HEK293 (cell line): ENCODE data around the gene CHEK2.
"Not testable (repeated sequence)": the region's sequence is repeated elsewhere in the genome, so short reads cannot be mapped to it uniquely, and the experiment has no call there.

Experiments used
- CTCF ChIA-PET: fragments of 350-600 bp; formaldehyde crosslinking; extraction: SDS; loops from one replicate; lab custom pipeline; 2021; ENCODE audit warnings: antibody characterized with exemption; lab: Yijun Ruan, JAX
- POLR2A ChIA-PET: fragments of 300-600 bp; formaldehyde crosslinking; extraction: SDS; loops from one replicate; lab custom pipeline; 2020; ENCODE audit warnings: antibody characterized with exemption, inconsistent platforms; lab: Yijun Ruan, JAX
- H3K27ac ChIP-seq: fragments of 200-500 bp; sonication (Bioruptor generic); 2 replicates; pipeline ENCODE4 v1.5.1; 2014; ENCODE audit warnings: low read depth, low read length, control low read depth, inconsistent platforms; ENCODE audit errors: extremely low read depth
- H3K36me3 ChIP-seq, 2 experiments: fragments of 200-500 bp in 1 of 2; sonication (Bioruptor generic) in 1 of 2; 1 replicate in 1 of 2; 2 replicates in 1 of 2; pipeline ENCODE4 v1.5.1; 2014 to 2017; ENCODE audit warnings: inconsistent platforms in 2 of 2, low read length in 2 of 2; ENCODE audit not compliant: control insufficient read depth in 2 of 2, insufficient read depth in 1 of 2
- H3K4me1 ChIP-seq: fragments of 200-500 bp; sonication (Bioruptor generic); 2 replicates; pipeline ENCODE4 v1.5.1; 2014; ENCODE audit warnings: mild to moderate bottlenecking, low read length, inconsistent platforms; ENCODE audit not compliant: control insufficient read depth, insufficient read depth
- H3K4me3 ChIP-seq: 2 replicates; pipeline ENCODE4 v1.5.1; 2011; ENCODE audit warnings: low read depth, mild to moderate bottlenecking, control low read depth, low read length, moderate library complexity
- H3K9me3 ChIP-seq: fragments of 200-500 bp; sonication (Bioruptor generic); 2 replicates; pipeline ENCODE4 v1.5.1; 2014; ENCODE audit warnings: low read depth, low read length, inconsistent platforms; ENCODE audit not compliant: control insufficient read depth, insufficient read depth
- GLIS1 ChIP-seq: fragments of 450-650 bp; formaldehyde crosslinking; IDR thresholded peaks from 2 replicates; pipeline ENCODE4 v1.5.1; 2016; ENCODE audit warnings: missing biosample characterization, missing genetic modification characterization
- INSM2 ChIP-seq: fragments of 450-650 bp; formaldehyde crosslinking; IDR thresholded peaks from 2 replicates; pipeline ENCODE4 v1.5.1; 2016; ENCODE audit warnings: missing biosample characterization, missing genetic modification characterization
- PRDM1 ChIP-seq: fragments of 450-650 bp; formaldehyde crosslinking; IDR thresholded peaks from 2 replicates; pipeline ENCODE4; 2016; ENCODE audit warnings: missing biosample characterization, missing genetic modification characterization
- PRDM4 ChIP-seq: fragments of 450-650 bp; formaldehyde crosslinking; IDR thresholded peaks from 2 replicates; pipeline ENCODE4 v1.5.1; 2017; ENCODE audit warnings: missing biosample characterization, missing genetic modification characterization
- PRDM6 ChIP-seq: fragments of 450-650 bp; formaldehyde crosslinking; IDR thresholded peaks from 2 replicates; pipeline ENCODE4 v1.5.1; 2017; ENCODE audit warnings: missing biosample characterization, missing genetic modification characterization
- SCRT2 ChIP-seq: fragments of 450-650 bp; formaldehyde crosslinking; IDR thresholded peaks from 2 replicates; pipeline ENCODE4 v1.5.1; 2016; ENCODE audit warnings: missing biosample characterization, missing genetic modification characterization
- SETDB1 ChIP-seq: IDR thresholded peaks from one replicate; pipeline ENCODE4 v1.6.1; 2017; ENCODE audit warnings: mild to moderate bottlenecking, low read length, moderate library complexity, mixed read lengths; ENCODE audit not compliant: insufficient read length
- SP7 ChIP-seq: fragments of 450-650 bp; formaldehyde crosslinking; IDR thresholded peaks from 2 replicates; pipeline ENCODE4 v1.5.1; 2016; ENCODE audit warnings: missing biosample characterization, missing genetic modification characterization
- TCF7L2 ChIP-seq: IDR thresholded peaks from 2 replicates; pipeline ENCODE4 v1.6.1; 2011; ENCODE audit warnings: low read depth, mild to moderate bottlenecking, inconsistent platforms, low read length, moderate library complexity, borderline replicate concordance
- WT1 ChIP-seq: fragments of 450-650 bp; formaldehyde crosslinking; IDR thresholded peaks from 2 replicates; pipeline ENCODE4 v1.5.1; 2016; ENCODE audit warnings: missing biosample characterization, missing genetic modification characterization
- ZBTB1 ChIP-seq: fragments of 450-650 bp; formaldehyde crosslinking; IDR thresholded peaks from 2 replicates; pipeline ENCODE4 v1.5.1; 2016; ENCODE audit warnings: missing biosample characterization, missing genetic modification characterization
- ZNF155 ChIP-seq: fragments of 450-650 bp; formaldehyde crosslinking; IDR thresholded peaks from 2 replicates; pipeline ENCODE4 v1.5.1; 2016; ENCODE audit warnings: missing biosample characterization, missing genetic modification characterization
- ZNF169 ChIP-seq: fragments of 450-650 bp; formaldehyde crosslinking; IDR thresholded peaks from 2 replicates; pipeline ENCODE4 v1.5.1; 2016; ENCODE audit warnings: missing biosample characterization, missing genetic modification characterization
- ZNF175 ChIP-seq: fragments of 450-650 bp; formaldehyde crosslinking; IDR thresholded peaks from 2 replicates; pipeline ENCODE4 v1.5.1; 2016; ENCODE audit warnings: missing biosample characterization, missing genetic modification characterization
- ZNF2 ChIP-seq: fragments of 450-650 bp; formaldehyde crosslinking; IDR thresholded peaks from 2 replicates; pipeline ENCODE4 v1.5.1; 2016; ENCODE audit warnings: missing biosample characterization, missing genetic modification characterization
- ZNF202 ChIP-seq: fragments of 450-650 bp; formaldehyde crosslinking; IDR thresholded peaks from 2 replicates; pipeline ENCODE4 v1.5.1; 2016; ENCODE audit warnings: missing biosample characterization, missing genetic modification characterization, borderline replicate concordance
- ZNF292 ChIP-seq: fragments of 450-650 bp; formaldehyde crosslinking; IDR thresholded peaks from 2 replicates; pipeline ENCODE4 v1.5.1; 2016; ENCODE audit warnings: low read depth, missing biosample characterization, missing genetic modification characterization, borderline replicate concordance
- ZNF341 ChIP-seq: fragments of 450-650 bp; formaldehyde crosslinking; IDR thresholded peaks from 2 replicates; pipeline ENCODE4; 2016; ENCODE audit warnings: low read depth, missing biosample characterization, missing genetic modification characterization
- ZNF366 ChIP-seq: fragments of 450-650 bp; formaldehyde crosslinking; conservative IDR thresholded peaks from 2 replicates; pipeline ENCODE4 v1.5.1; 2016; ENCODE audit warnings: missing biosample characterization, missing genetic modification characterization
- ZNF433 ChIP-seq: fragments of 450-650 bp; formaldehyde crosslinking; IDR thresholded peaks from 2 replicates; pipeline ENCODE4 v1.5.1; 2016; ENCODE audit warnings: missing biosample characterization, missing genetic modification characterization, low read depth
- ZNF473 ChIP-seq: fragments of 450-650 bp; formaldehyde crosslinking; IDR thresholded peaks from 2 replicates; pipeline ENCODE4 v1.5.1; 2017; ENCODE audit warnings: missing biosample characterization, missing genetic modification characterization
- ZNF571 ChIP-seq: fragments of 450-650 bp; formaldehyde crosslinking; IDR thresholded peaks from 2 replicates; pipeline ENCODE4 v1.5.0; 2017; ENCODE audit warnings: missing biosample characterization, missing genetic modification characterization
- ZNF596 ChIP-seq: fragments of 450-650 bp; IDR thresholded peaks from 2 replicates; pipeline ENCODE4 v1.5.0; 2018; ENCODE audit warnings: missing biosample characterization, mild to moderate bottlenecking, missing genetic modification characterization, moderate library complexity
- ZNF629 ChIP-seq: fragments of 450-650 bp; formaldehyde crosslinking; IDR thresholded peaks from 2 replicates; pipeline ENCODE4 v1.5.1; 2017; ENCODE audit warnings: missing biosample characterization, missing genetic modification characterization
- ZNF664 ChIP-seq: fragments of 450-650 bp; formaldehyde crosslinking; IDR thresholded peaks from 2 replicates; pipeline ENCODE4 v1.5.1; 2016; ENCODE audit warnings: missing biosample characterization, missing genetic modification characterization
- ZNF777 ChIP-seq: fragments of 450-650 bp; formaldehyde crosslinking; IDR thresholded peaks from 2 replicates; pipeline ENCODE4 v1.5.1; 2017; ENCODE audit warnings: missing biosample characterization, missing genetic modification characterization, borderline replicate concordance
- ZSCAN30 ChIP-seq: fragments of 450-650 bp; IDR thresholded peaks from 2 replicates; pipeline ENCODE4 v1.5.1; 2018; ENCODE audit warnings: missing biosample characterization, mild to moderate bottlenecking, missing genetic modification characterization, moderate library complexity
- ZSCAN4 ChIP-seq: fragments of 450-650 bp; formaldehyde crosslinking; IDR thresholded peaks from 2 replicates; pipeline ENCODE4 v1.5.1; 2017; ENCODE audit warnings: missing biosample characterization, missing genetic modification characterization

The CHEK2 gene

GRCh38 chr22:28759861-28760560, 18.4 kb upstream of the CHEK2 start:
- Histone ChIP-seq H3K36me3 (no peaks in the 10 kb centered on the region; a peak in 1 of 3 replicates), H3K27ac (no peak overlapping the region; the same call in 1 of the 2 replicates), H3K4me3 (no peak overlapping the region), H3K9me3 (no peaks in the 10 kb centered on the region), H3K4me1 (peaks cover 10% of the 10 kb centered on the region)
- TF ChIP-seq ZNF2 (tag by site-specific recombination) (no peak), ZNF341 (no peak), ZNF202 (tag by site-specific recombination) (no peak), ZNF433 (no peak), SP7 (peak; percentile 98), ZNF629 (0 out of 2 replicates have a peak, but pooled peaks have one; percentile 11), SETDB1 (no peak), ZNF473 (no peak), ZBTB1 (no peak), ZNF366 (tag by site-specific recombination) (no peak), PRDM1 (tag by site-specific recombination) (peak; percentile 36; the same call in 1 of the 2 replicates), GLIS1 (peak; percentile 85), ZNF777 (tag by site-specific recombination) (no peak), PRDM6 (peak; percentile 55), ZNF571 (tag by site-specific recombination) (no peak), ZNF664 (peak; percentile 81; the same call in 1 of the 2 replicates), ZSCAN30 (0 out of 2 replicates have a peak, but pooled peaks have one; percentile 18), TCF7L2 (peak; percentile 36; the same call in 1 of the 2 replicates), WT1 (peak; percentile 82), ZNF175 (no peak), ZNF292 (tag by site-specific recombination) (no peak), ZNF155 (tag by site-specific recombination) (no peak), ZNF596 (tag by site-specific recombination) (no peak), ZSCAN4 (0 out of 2 replicates have a peak, but pooled peaks have one; percentile 22), INSM2 (tag by site-specific recombination) (0 out of 2 replicates have a peak, but pooled peaks have one; percentile 18), PRDM4 (tag by site-specific recombination) (no peak), SCRT2 (tag by site-specific recombination) (peak; percentile 83), ZNF169 (tag by site-specific recombination) (no peak)
- ChIA-PET CTCF (interaction anchor here (0.6 to 1.5 kb wide), 5 partner anchors 13 to 879 kb away, joined by 3 to 6 read pairs (median 4); no protein-coding TSS in a partner anchor), POLR2A (interaction anchor here (0.6 to 2.6 kb wide), 2 partner anchors 12 to 35 kb away, joined by 3 to 10 read pairs; partner anchors contain the start of gene CCDC117)

- H3K4me1 ChIP-seq, H3K9me3 ChIP-seq, H3K4me3 ChIP-seq, CTCF ChIA-PET, H3K27ac ChIP-seq: not testable (repeated sequence)
- POLR2A ChIA-PET, result interaction anchor here (0.7 kb wide), 1 partner anchor 533 kb away, joined by 3 read pairs; no protein-coding TSS in a partner anchor
- peaks cover 15 to 16% of the 10 kb centered on the region in 2 experiments; a peak in 2 of 3 replicates for H3K36me3 ChIP-seq
These were observed 12.9 kb upstream of the CHEK2 start for GRCh38 chr22:28754512-28754911.
